ENCODE results near the gene ST8SIA6.

- TF ChIP-seq, protein P1, sequence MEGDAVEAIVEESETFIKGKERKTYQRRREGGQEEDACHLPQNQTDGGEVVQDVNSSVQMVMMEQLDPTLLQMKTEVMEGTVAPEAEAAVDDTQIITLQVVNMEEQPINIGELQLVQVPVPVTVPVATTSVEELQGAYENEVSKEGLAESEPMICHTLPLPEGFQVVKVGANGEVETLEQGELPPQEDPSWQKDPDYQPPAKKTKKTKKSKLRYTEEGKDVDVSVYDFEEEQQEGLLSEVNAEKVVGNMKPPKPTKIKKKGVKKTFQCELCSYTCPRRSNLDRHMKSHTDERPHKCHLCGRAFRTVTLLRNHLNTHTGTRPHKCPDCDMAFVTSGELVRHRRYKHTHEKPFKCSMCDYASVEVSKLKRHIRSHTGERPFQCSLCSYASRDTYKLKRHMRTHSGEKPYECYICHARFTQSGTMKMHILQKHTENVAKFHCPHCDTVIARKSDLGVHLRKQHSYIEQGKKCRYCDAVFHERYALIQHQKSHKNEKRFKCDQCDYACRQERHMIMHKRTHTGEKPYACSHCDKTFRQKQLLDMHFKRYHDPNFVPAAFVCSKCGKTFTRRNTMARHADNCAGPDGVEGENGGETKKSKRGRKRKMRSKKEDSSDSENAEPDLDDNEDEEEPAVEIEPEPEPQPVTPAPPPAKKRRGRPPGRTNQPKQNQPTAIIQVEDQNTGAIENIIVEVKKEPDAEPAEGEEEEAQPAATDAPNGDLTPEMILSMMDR (conservative IDR thresholded peaks at IDR 0.05 in 1 of 2, IDR thresholded peaks at IDR 0.05 in 1 of 2; ENCODE audit: extremely low read depth in 1 of 2, insufficient read depth in 1 of 2, low read depth in 1 of 2, low read length in 2 of 2): no peak
- no peak for TF ChIP-seq EZH2 (IDR thresholded peaks at IDR 0.05; ENCODE audit: borderline replicate concordance, low read length)
Observed at GRCh38 chr10:17465328-17466125, 11.1 kb upstream of the ST8SIA6 start.
